Measurements from ENCODE around the gene GRIN3B. TPM values are rescaled to one million over a fixed set of nuclear protein-coding genes. Genes with fewer than 3 reads are reported as not detected.
A peak's percentile ranks its signal among the peaks of the same experiment; 100 is the strongest.

GRIN3B gene
- total and polyA plus RNA-seq, 10 of the 15 experiments (the other 5 are each of a cell fraction or from before 2014, with no cell fraction given): 0.15 TPM; not detected in 9

DNA sequence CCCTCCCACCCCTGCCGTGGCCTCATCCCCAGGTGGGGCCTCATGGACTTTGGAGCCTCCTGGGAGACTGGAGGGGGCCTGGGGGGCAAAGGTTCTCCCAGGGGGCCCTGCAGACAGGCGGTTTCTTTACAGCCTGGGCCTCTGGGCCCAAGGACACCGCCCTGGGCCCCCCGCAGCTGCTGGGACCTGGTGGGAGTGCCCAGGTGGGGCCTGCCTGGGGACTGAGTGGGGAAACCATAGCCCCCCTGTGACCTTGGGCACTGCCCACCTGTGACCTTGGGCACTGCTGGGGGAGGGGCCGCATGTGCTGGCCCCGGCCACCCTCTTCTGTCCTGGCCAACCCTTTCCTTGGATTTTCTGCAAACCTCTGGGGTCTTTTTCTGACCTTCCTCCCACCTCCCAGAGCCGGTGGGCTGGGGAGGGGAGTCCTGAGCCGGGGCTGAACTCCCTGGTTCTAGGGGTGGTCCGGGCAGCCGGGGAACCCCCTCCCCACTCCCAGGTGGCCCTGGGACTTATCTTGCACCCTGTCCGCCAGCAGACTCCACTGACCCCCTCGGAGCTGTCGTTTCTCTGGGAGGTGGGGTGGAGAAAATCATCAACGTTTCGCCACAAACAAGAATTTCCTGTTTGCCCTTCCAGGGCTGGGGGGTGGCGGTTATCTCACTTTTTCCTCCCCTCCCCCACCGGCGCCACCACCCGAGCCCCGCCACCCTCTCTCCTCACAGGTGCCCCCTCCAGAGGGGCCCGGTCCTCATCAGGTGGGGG, 47.4 kb upstream of the GRIN3B start:
- peak overlapping the region; percentile 93 for H3K4me2 ChIP-seq (ENCODE audit: control insufficient read depth, insufficient read depth)
- H3K4me3 ChIP-seq: peak overlapping the region; percentile 71
- FAIRE-seq (no peak), ATAC-seq (no peak), DNase-seq (ENCODE audit: low read depth, low spot score) (no peak)
- no peaks in the 10 kb centered on the region for H3K9me3 ChIP-seq (replicated peaks; ENCODE audit: control insufficient read depth, insufficient read depth, low read length)
- BruUV-seq (replicated peaks): TSS peak; percentile 84
- peak overlapping the region; percentile 83 for H3K9ac ChIP-seq (ENCODE audit: control insufficient read depth, insufficient read depth, low read length)
- no peak overlapping the region for H2AFZ ChIP-seq (ENCODE audit: control insufficient read depth, low read depth, low read length)
- in situ Hi-C loops (cut with MboI): no loop called here
- POLR2A ChIA-PET: interaction anchor here (0.6 kb wide), 1 partner anchor 13 kb away, joined by 4 read pairs; no protein-coding TSS in a partner anchor
- no peaks in the 10 kb centered on the region for H3K27me3 ChIP-seq (replicated peaks in 1 of 2; ENCODE audit: control insufficient read depth in 2 of 2, insufficient read depth in 2 of 2, low read length in 1 of 2)
- no peaks in the 10 kb centered on the region for H4K20me1 ChIP-seq (ENCODE audit: control insufficient read depth, insufficient read depth)
- H3K79me2 ChIP-seq (ENCODE audit: control insufficient read depth, insufficient read depth, low read length): peaks cover 62% of the 10 kb centered on the region
- under 1% methylated on average over 13 of the region's 21 CpGs for WGBS (ENCODE audit: insufficient coverage, insufficient replicate concordance, low lambda C conversion rate, missing lambda C conversion rate)
- intact Hi-C loops (cut with micrococcal nuclease; ENCODE audit: unreplicated experiment): no loop called here
- H3K4me1 ChIP-seq (ENCODE audit: control insufficient read depth, insufficient read depth, low read length): peaks cover 73% of the 10 kb centered on the region
- RAD21 ChIA-PET (ENCODE audit: unreplicated experiment): interaction anchor here (4.8 kb wide), 1 partner anchor 29 kb away, joined by 20 read pairs; no protein-coding TSS in a partner anchor
- H3K27ac ChIP-seq (ENCODE audit: control insufficient read depth, insufficient read depth): peak overlapping the region; percentile 95
- SMC1A ChIA-PET (ENCODE audit: uncharacterized antibody, unreplicated experiment): interaction anchor here (2.6 kb wide), 1 partner anchor 29 kb away, joined by 16 read pairs; no protein-coding TSS in a partner anchor
- peaks cover 0 to 9% of the 10 kb centered on the region in 2 experiments; a peak in 3 of 4 replicates for H3K36me3 ChIP-seq (ENCODE audit: control insufficient read depth in 2 of 2, insufficient read depth in 2 of 2, low read length in 1 of 2)
- CTCF ChIA-PET: interaction anchor here (1.0 to 1.1 kb wide), 2 partner anchors 14 to 28 kb away, joined by 3 read pairs; no protein-coding TSS in a partner anchor
- TF ChIP-seq MTA2 (IDR thresholded peaks at IDR 0.05; ENCODE audit: low read depth): peak; percentile 16; the same call in 1 of the 2 replicates
- TF ChIP-seq BCL11A (IDR thresholded peaks at IDR 0.05; ENCODE audit: low read depth, low read length): no peak
- peak; percentile 7; the same call in 1 of the 2 replicates for TF ChIP-seq TCF12 (IDR thresholded peaks at IDR 0.05; ENCODE audit: low read depth, low read length)
- TF ChIP-seq, protein P1, sequence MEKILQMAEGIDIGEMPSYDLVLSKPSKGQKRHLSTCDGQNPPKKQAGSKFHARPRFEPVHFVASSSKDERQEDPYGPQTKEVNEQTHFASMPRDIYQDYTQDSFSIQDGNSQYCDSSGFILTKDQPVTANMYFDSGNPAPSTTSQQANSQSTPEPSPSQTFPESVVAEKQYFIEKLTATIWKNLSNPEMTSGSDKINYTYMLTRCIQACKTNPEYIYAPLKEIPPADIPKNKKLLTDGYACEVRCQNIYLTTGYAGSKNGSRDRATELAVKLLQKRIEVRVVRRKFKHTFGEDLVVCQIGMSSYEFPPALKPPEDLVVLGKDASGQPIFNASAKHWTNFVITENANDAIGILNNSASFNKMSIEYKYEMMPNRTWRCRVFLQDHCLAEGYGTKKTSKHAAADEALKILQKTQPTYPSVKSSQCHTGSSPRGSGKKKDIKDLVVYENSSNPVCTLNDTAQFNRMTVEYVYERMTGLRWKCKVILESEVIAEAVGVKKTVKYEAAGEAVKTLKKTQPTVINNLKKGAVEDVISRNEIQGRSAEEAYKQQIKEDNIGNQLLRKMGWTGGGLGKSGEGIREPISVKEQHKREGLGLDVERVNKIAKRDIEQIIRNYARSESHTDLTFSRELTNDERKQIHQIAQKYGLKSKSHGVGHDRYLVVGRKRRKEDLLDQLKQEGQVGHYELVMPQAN (conservative IDR thresholded peaks at IDR 0.05): 0 out of 2 replicates have a peak, but pooled peaks have one; percentile 32
- TF ChIP-seq ZNF687 (IDR thresholded peaks at IDR 0.05): 0 out of 2 replicates have a peak, but pooled peaks have one; percentile 46
- TF ChIP-seq RELA (IDR thresholded peaks at IDR 0.05; ENCODE audit: borderline replicate concordance, partially characterized antibody): no peak
- no peak for TF ChIP-seq CEBPB (IDR thresholded peaks at IDR 0.05; ENCODE audit: borderline replicate concordance in 1 of 2, low read depth in 2 of 2, low read length in 2 of 2)
- TF ChIP-seq ATF7 (IDR thresholded peaks at IDR 0.05; ENCODE audit: low read depth): no peak
- TF ChIP-seq CUX1 (IDR thresholded peaks at IDR 0.05; ENCODE audit: insufficient replicate concordance, low read depth, low read length): no peak
- TF ChIP-seq MEF2B (IDR thresholded peaks at IDR 0.05; ENCODE audit: partially characterized antibody, poor library complexity, severe bottlenecking): peak; percentile 79

Measured in GM12878 (cell line).